Measurements from ENCODE around the gene AKR1D1. TPM values are rescaled to one million over a fixed set of nuclear protein-coding genes. Genes with fewer than 3 reads are reported as not detected.
A peak's percentile ranks its signal among the peaks of the same experiment; 100 is the strongest.

The AKR1D1 gene
- total and polyA plus RNA-seq, 2 of the 13 experiments (the other 11 are each of a cell fraction or from before 2014, with no cell fraction given) = 6.9 to 37.0 TPM

- TF ChIP-seq ZNF609 (CRISPR knock-in tag; IDR thresholded peaks at IDR 0.05; ENCODE audit: borderline replicate concordance) (peak; percentile 76), MED8 (CRISPR knock-in tag; IDR thresholded peaks at IDR 0.05; ENCODE audit: insufficient replicate concordance) (peak; percentile 96), ZNF362 (CRISPR knock-in tag; IDR thresholded peaks at IDR 0.05; ENCODE audit: borderline replicate concordance) (0 out of 2 replicates have a peak, but pooled peaks have one; percentile 11), RNF219 (CRISPR knock-in tag; IDR thresholded peaks at IDR 0.05) (no peak), HNF4A (CRISPR knock-in tag; IDR thresholded peaks at IDR 0.05) (peak; percentile 92), RARA (CRISPR knock-in tag; IDR thresholded peaks at IDR 0.05) (peak; percentile 54; the same call in 1 of the 2 replicates), ZNF234 (CRISPR knock-in tag; conservative IDR thresholded peaks at IDR 0.05) (no peak), THRA (CRISPR knock-in tag; IDR thresholded peaks at IDR 0.05; ENCODE audit: borderline replicate concordance) (0 out of 2 replicates have a peak, but pooled peaks have one; percentile 60), ERF (CRISPR knock-in tag; IDR thresholded peaks at IDR 0.05) (0 out of 2 replicates have a peak, but pooled peaks have one; percentile 26), ZNF777 (CRISPR knock-in tag; IDR thresholded peaks at IDR 0.05) (no peak), CCDC6 (CRISPR knock-in tag; IDR thresholded peaks at IDR 0.05) (0 out of 2 replicates have a peak, but pooled peaks have one; percentile 34), NR2F2 (IDR thresholded peaks at IDR 0.05; ENCODE audit: borderline replicate concordance, low read depth) (peak; percentile 84), ZNF570 (CRISPR knock-in tag; IDR thresholded peaks at IDR 0.05; ENCODE audit: borderline replicate concordance) (no peak), ATF4 (CRISPR knock-in tag; IDR thresholded peaks at IDR 0.05) (peak in 1 of 2 experiments; percentile 49; a peak in 1 of 4 replicates), MIXL1 (CRISPR knock-in tag; IDR thresholded peaks at IDR 0.05) (peak; percentile 89; the same call in 1 of the 2 replicates), HNRNPUL1 (IDR thresholded peaks at IDR 0.05; ENCODE audit: low read depth, low read length) (peak; percentile 54; the same call in 1 of the 2 replicates), HDAC1 (CRISPR knock-in tag; IDR thresholded peaks at IDR 0.05) (peak; percentile 42; the same call in 1 of the 2 replicates), KLF12 (CRISPR knock-in tag; IDR thresholded peaks at IDR 0.05; ENCODE audit: borderline replicate concordance) (no peak)
Observed at GRCh38 chr7:138066954-138067394, 9.3 kb upstream of the AKR1D1 start (continued).

Data from HepG2 (cell line).